HG03064 (cell line): ENCODE results near the gene MLH3.
"Not testable (repeated sequence)": the region's sequence is repeated elsewhere in the genome, so short reads cannot be mapped to it uniquely, and the experiment has no call there.

Experiments used
- ATAC-seq: cut with Tn5 transposase; IDR thresholded peaks from one replicate; pipeline ENCODE4 v1.9.1; 2021; ENCODE audit warnings: low read depth; ENCODE audit not compliant: unreplicated experiment

The MLH3 gene

GRCh38 chr14:75040507-75040906, 10.8 kb downstream of the MLH3 start:
- no peak for ATAC-seq

GRCh38 chr14:75032939-75033338, 18.3 kb downstream of the MLH3 start:
- no peak for ATAC-seq

- ATAC-seq, result no peak
Observed at GRCh38 chr14:75030147-75030546, 21.1 kb downstream of the MLH3 start.

GRCh38 chr14:75025876-75026275, 25.4 kb downstream of the MLH3 start:
- ATAC-seq, result no peak

GRCh38 chr14:75025082-75025481, 26.2 kb downstream of the MLH3 start:
- no peak for ATAC-seq

GRCh38 chr14:75023108-75023507, 28.2 kb downstream of the MLH3 start:
- no peak for ATAC-seq

- no peak for ATAC-seq
Observed at GRCh38 chr14:75022655-75023054, 28.6 kb downstream of the MLH3 start.

GRCh38 chr14:75018694-75019093, 32.6 kb downstream of the MLH3 start:
- no peak for ATAC-seq

- ATAC-seq, result no peak
Observed at GRCh38 chr14:75016815-75017214, 34.5 kb downstream of the MLH3 start.

GRCh38 chr14:75015496-75015895, 35.8 kb downstream of the MLH3 start:
- ATAC-seq, result no peak

- no peak for ATAC-seq
Observed at GRCh38 chr14:75013290-75013689, 38.0 kb downstream of the MLH3 start.

- no peak for ATAC-seq
Observed at GRCh38 chr14:75011356-75011994, 39.8 kb downstream of the MLH3 start.

- no peak for ATAC-seq
Observed at GRCh38 chr14:75010472-75011093, 40.7 kb downstream of the MLH3 start.

GRCh38 chr14:75009176-75009575, 42.1 kb downstream of the MLH3 start:
- ATAC-seq, result no peak

GRCh38 chr14:75005357-75005756, 45.9 kb downstream of the MLH3 start:
- ATAC-seq, result no peak

- no peak for ATAC-seq
Observed at GRCh38 chr14:75003250-75004027, 47.8 kb downstream of the MLH3 start.

GRCh38 chr14:75002392-75003249, 48.6 kb downstream of the MLH3 start, which contains the start of gene EIF2B2:
Gene EIF2B2 (plus strand): TSS chr14:75002921. CDS start chr14:75002991, 70 bp downstream.
- ATAC-seq, result peak; percentile 99

GRCh38 chr14:75001899-75002298, 49.4 kb downstream of the MLH3 start:
- no peak for ATAC-seq

GRCh38 chr14:75001261-75001660, 50.0 kb downstream of the MLH3 start:
- ATAC-seq, result no peak

GRCh38 chr14:74995781-74996180, 55.5 kb downstream of the MLH3 start:
- not testable (repeated sequence) for ATAC-seq

- ATAC-seq, result not testable (repeated sequence)
Observed at GRCh38 chr14:74994182-74994581, 57.1 kb downstream of the MLH3 start.
